IPS-15b (cell line): ENCODE results near the gene ESD.

ENCODE experiments used
- H3K27me3 ChIP-seq: one replicate; pipeline ENCODE4 v1.6.1; 2013; ENCODE audit warnings: low read length; ENCODE audit not compliant: control insufficient read depth, insufficient read depth
- H3K36me3 ChIP-seq: one replicate; pipeline ENCODE4 v1.6.1; 2013; ENCODE audit warnings: low read length; ENCODE audit not compliant: control insufficient read depth, insufficient read depth
- H3K4me1 ChIP-seq: one replicate; pipeline ENCODE4 v1.6.1; 2013; ENCODE audit warnings: mild to moderate bottlenecking, low read length; ENCODE audit not compliant: control insufficient read depth, insufficient read depth
- H3K4me3 ChIP-seq: one replicate; pipeline ENCODE4 v1.5.1; 2013; ENCODE audit warnings: low read depth, low read length
- H3K9ac ChIP-seq: one replicate; pipeline ENCODE4 v1.6.1; 2013; ENCODE audit warnings: low read depth, mild to moderate bottlenecking, low read length
- H3K9me3 ChIP-seq: one replicate; pipeline ENCODE4 v1.6.1; 2013; ENCODE audit warnings: mild to moderate bottlenecking, low read length; ENCODE audit not compliant: control insufficient read depth, insufficient read depth

ESD gene

GRCh38 chr13:46739447-46740098 is 57.4 kb downstream of the ESD start:
- Histone ChIP-seq H3K27me3 (no peaks in the 10 kb centered on the region), H3K9ac (no peak overlapping the region), H3K4me1 (peaks cover 2% of the 10 kb centered on the region), H3K4me3 (no peak overlapping the region), H3K9me3 (no peaks in the 10 kb centered on the region), H3K36me3 (no peaks in the 10 kb centered on the region)

- no peak overlapping the region for H3K9ac ChIP-seq
- no peaks in the 10 kb centered on the region for H3K27me3 ChIP-seq
- H3K36me3 ChIP-seq, result no peaks in the 10 kb centered on the region
- no peak overlapping the region for H3K4me3 ChIP-seq
- H3K9me3 ChIP-seq, result no peaks in the 10 kb centered on the region
- H3K4me1 ChIP-seq, result peaks cover 2% of the 10 kb centered on the region
These were observed 58.2 kb downstream of the ESD start for GRCh38 chr13:46738766-46739165.

DNA sequence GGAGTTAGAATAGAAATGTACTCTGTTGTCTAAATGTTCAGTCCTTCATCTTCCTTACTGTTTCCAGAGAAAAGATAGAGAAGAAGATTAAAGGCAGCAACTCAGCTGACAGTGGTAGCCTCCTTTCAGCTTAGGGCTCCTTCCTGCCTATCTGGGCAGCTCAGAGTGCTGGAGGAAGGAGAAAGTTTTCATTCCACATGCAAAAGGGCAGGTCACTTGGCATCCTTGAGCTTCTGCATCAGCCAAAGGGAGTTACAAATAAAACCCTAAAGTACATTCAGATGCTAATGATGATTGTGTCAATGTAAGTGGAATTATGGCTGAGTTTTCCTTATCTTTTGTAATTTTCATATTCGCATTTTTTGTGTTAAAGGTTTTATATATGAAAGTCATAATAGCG is 58.9 kb downstream of the ESD start:
- no peak overlapping the region for H3K9ac ChIP-seq
- peaks cover 2% of the 10 kb centered on the region for H3K4me1 ChIP-seq
- no peak overlapping the region for H3K4me3 ChIP-seq
- no peaks in the 10 kb centered on the region for H3K36me3 ChIP-seq
- H3K9me3 ChIP-seq, result no peaks in the 10 kb centered on the region
- H3K27me3 ChIP-seq, result no peaks in the 10 kb centered on the region

GRCh38 chr13:46736541-46737310 is 60.2 kb downstream of the ESD start:
- no peak overlapping the region for H3K9ac ChIP-seq
- H3K9me3 ChIP-seq, result no peaks in the 10 kb centered on the region
- peaks cover 2% of the 10 kb centered on the region for H3K4me1 ChIP-seq
- no peak overlapping the region for H3K4me3 ChIP-seq
- H3K27me3 ChIP-seq, result no peaks in the 10 kb centered on the region
- no peaks in the 10 kb centered on the region for H3K36me3 ChIP-seq

- Histone ChIP-seq H3K4me3 (no peak overlapping the region), H3K27me3 (no peaks in the 10 kb centered on the region), H3K4me1 (peaks cover 2% of the 10 kb centered on the region), H3K9me3 (no peaks in the 10 kb centered on the region), H3K9ac (no peak overlapping the region), H3K36me3 (no peaks in the 10 kb centered on the region)
These were observed 61.5 kb downstream of the ESD start for GRCh38 chr13:46735425-46735824.

DNA sequence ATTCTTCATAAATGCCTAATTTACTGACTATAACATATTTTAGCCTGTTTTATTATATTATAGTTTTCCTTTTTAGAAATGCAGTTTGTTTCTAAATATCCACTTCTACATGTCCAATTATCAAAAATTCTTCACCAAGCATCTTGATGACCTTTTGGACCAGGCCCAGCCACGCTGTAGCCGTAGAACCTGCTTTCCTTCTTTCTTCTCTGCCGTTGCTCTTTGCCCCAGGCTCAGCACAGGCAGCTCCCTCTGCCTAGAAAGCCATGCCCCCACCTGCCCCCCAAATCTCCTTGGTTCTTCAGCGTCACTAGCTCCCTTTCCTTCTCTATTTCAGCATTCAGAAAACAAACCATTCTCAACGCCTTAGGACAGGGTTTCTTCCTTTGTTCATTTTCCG is 65.4 kb downstream of the ESD start:
- Histone ChIP-seq H3K9me3 (no peaks in the 10 kb centered on the region), H3K36me3 (no peaks in the 10 kb centered on the region), H3K4me1 (no peaks in the 10 kb centered on the region), H3K4me3 (no peak overlapping the region), H3K9ac (no peak overlapping the region), H3K27me3 (no peaks in the 10 kb centered on the region)

DNA sequence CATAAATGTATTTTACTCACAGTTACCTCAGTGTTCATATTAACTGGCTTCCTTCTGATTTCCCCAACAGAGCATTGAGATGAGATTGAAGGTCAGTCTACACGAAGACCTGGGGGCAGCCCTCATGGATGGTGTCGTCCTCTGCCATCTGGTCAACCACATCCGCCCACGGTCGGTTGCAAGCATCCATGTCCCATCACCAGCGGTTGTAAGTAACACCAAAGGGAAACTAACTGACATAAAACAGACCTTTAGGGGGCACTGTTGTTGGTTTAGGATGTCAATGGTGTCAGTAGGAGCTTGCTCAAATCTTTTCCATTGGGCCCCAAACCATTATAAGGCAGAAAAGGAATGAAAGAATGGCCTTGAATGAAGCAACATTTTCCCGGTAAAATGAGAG is 68.2 kb downstream of the ESD start:
- H3K9ac ChIP-seq, result no peak overlapping the region
- no peaks in the 10 kb centered on the region for H3K9me3 ChIP-seq
- no peaks in the 10 kb centered on the region for H3K4me1 ChIP-seq
- peaks cover 3% of the 10 kb centered on the region for H3K36me3 ChIP-seq
- no peak overlapping the region for H3K4me3 ChIP-seq
- no peaks in the 10 kb centered on the region for H3K27me3 ChIP-seq

GRCh38 chr13:46726347-46726746 is 70.6 kb downstream of the ESD start:
- Histone ChIP-seq H3K9ac (no peak overlapping the region), H3K36me3 (peaks cover 5% of the 10 kb centered on the region), H3K9me3 (no peaks in the 10 kb centered on the region), H3K4me3 (no peak overlapping the region), H3K27me3 (no peaks in the 10 kb centered on the region), H3K4me1 (no peaks in the 10 kb centered on the region)
